Keratinocyte (primary cell): Measurements from ENCODE around the gene PLEKHJ1. TPM values are rescaled to one million over a fixed set of nuclear protein-coding genes. Genes with fewer than 3 reads are reported as not detected.

Experiments
- DNase-seq: peaks from one replicate; pipeline ENCODE4 v3.0.0-alpha.2; 2011; ENCODE audit warnings: low read depth, missing footprints, low spot score
- FAIRE-seq: peaks from 2 replicates; lab custom pipeline; 2011; peaks lifted over from hg19 to GRCh38; lab: Jason Lieb, UNC
- H2AFZ ChIP-seq: 2 replicates; pipeline ENCODE4 v1.6.0; 2012; ENCODE audit warnings: low read length, control low read depth, inconsistent platforms; ENCODE audit not compliant: control insufficient read depth
- H3K27ac ChIP-seq: 2 replicates; pipeline ENCODE4 v1.5.1; 2011; ENCODE audit warnings: low read length; ENCODE audit not compliant: control insufficient read depth, insufficient read depth
- H3K27me3 ChIP-seq: 3 replicates; pipeline ENCODE4 v1.6.0; 2011; ENCODE audit warnings: low read length; ENCODE audit not compliant: control insufficient read depth, insufficient read depth; ENCODE audit errors: extremely low read depth
- H3K36me3 ChIP-seq, 2 experiments: 2 replicates in 1 of 2; 3 replicates in 1 of 2; pipeline ENCODE4 v1.5.1; 2011; ENCODE audit warnings: low read length in 2 of 2, mild to moderate bottlenecking in 1 of 2; ENCODE audit not compliant: control insufficient read depth in 2 of 2, insufficient read depth in 2 of 2; ENCODE audit errors: extremely low read depth in 1 of 2
- H3K4me1 ChIP-seq: 3 replicates; pipeline ENCODE4 v1.5.1; 2011; ENCODE audit warnings: low read length; ENCODE audit not compliant: control insufficient read depth, insufficient read depth; ENCODE audit errors: extremely low read depth
- H3K4me2 ChIP-seq: 3 replicates; pipeline ENCODE4 v1.6.0; 2011; ENCODE audit warnings: low read depth, low read length; ENCODE audit not compliant: control insufficient read depth, insufficient read depth; ENCODE audit errors: extremely low read depth
- H3K4me3 ChIP-seq, 3 experiments: fragments of 200-600 bp in 1 of 3; sonication (generic) in 1 of 3; 2 replicates in 2 of 3; 3 replicates in 1 of 3; pipeline ENCODE4 v1.5.1; 2011 to 2016; ENCODE audit warnings: low read length in 3 of 3, mild to moderate bottlenecking in 3 of 3, control low read depth in 2 of 3, inconsistent platforms in 1 of 3, low read depth in 1 of 3, mixed read lengths in 1 of 3, mixed run types in 1 of 3, moderate library complexity in 1 of 3; ENCODE audit not compliant: control insufficient read depth in 2 of 3, insufficient read depth in 2 of 3; ENCODE audit errors: extremely low read depth in 1 of 3
- H3K79me2 ChIP-seq: 2 replicates; pipeline ENCODE4 v1.6.0; 2012; ENCODE audit warnings: low read length; ENCODE audit not compliant: control insufficient read depth, insufficient read depth
- H3K9ac ChIP-seq: 3 replicates; pipeline ENCODE4 v1.6.0; 2011; ENCODE audit warnings: low read length; ENCODE audit not compliant: control insufficient read depth, insufficient read depth; ENCODE audit errors: extremely low read depth
- H3K9me1 ChIP-seq: 3 replicates; pipeline ENCODE4 v1.6.0; 2011; ENCODE audit warnings: low read length; ENCODE audit not compliant: control insufficient read depth, insufficient read depth; ENCODE audit errors: extremely low read depth
- H3K9me3 ChIP-seq: 2 replicates; pipeline ENCODE4 v1.5.1; 2012; ENCODE audit warnings: low read depth, low read length; ENCODE audit not compliant: control insufficient read depth
- H4K20me1 ChIP-seq: 3 replicates; pipeline ENCODE4 v1.6.0; 2011; ENCODE audit warnings: low read length; ENCODE audit not compliant: control insufficient read depth, insufficient read depth; ENCODE audit errors: extremely low read depth
- EZH2 ChIP-seq: IDR thresholded peaks from one replicate; pipeline ENCODE4 v1.6.1; 2012; ENCODE audit warnings: inconsistent platforms, mild to moderate bottlenecking, low read length, moderate library complexity
- dilution Hi-C: fragments of 300-500 bp; cut with MboI; formaldehyde crosslinking; loops from one replicate; pipeline ENCODE4 v1.7.0; 2020; ENCODE audit warnings: low sequenced_read_pairs; ENCODE audit not compliant: extremely low pct_ligation_motif_present
- polyA plus RNA-seq, 5 experiments: library from polyadenylated mRNA; depleted of rRNA in 3 of 5; stranded (reverse) in 3 of 5; stranded (forward) in 1 of 5; unstranded in 1 of 5; fragments of >200 nt; gene quantifications; 1 replicate in 1 of 5; 2 replicates in 3 of 5; 3 replicates in 1 of 5; pipeline versions ENCODE4 v1.2.1 to v1.2.3, GENCODE V29; 2011 to 2012; ENCODE audit warnings: missing spikeins in 2 of 5, low read depth in 1 of 5, low replicate concordance in 1 of 5
- TF ChIP-seq, protein P1 (sequence below), 3 experiments: IDR thresholded peaks in 1 of 3; conservative IDR thresholded peaks in 1 of 3; optimal IDR thresholded peaks in 1 of 3; 2 replicates in 2 of 3; 3 replicates in 1 of 3; pipeline versions ENCODE3 to v1.5.1; 2011; ENCODE audit warnings: low read length in 3 of 3, mild to moderate bottlenecking in 3 of 3, moderate library complexity in 2 of 3, control low read depth in 1 of 3, inconsistent platforms in 1 of 3; ENCODE audit not compliant: insufficient read depth in 2 of 3; ENCODE audit errors: extremely low read depth in 1 of 3

Gene PLEKHJ1
- polyA plus RNA-seq, 1 donor (not counting 4 experiments of a cell fraction or from before 2014, with no cell fraction given) = 36.8 TPM

GRCh38 chr19:2208975-2209374, 27.2 kb downstream of the PLEKHJ1 start:
- no peak overlapping the region for H3K4me2 ChIP-seq
- H3K36me3 ChIP-seq = peaks cover 27 to 28% of the 10 kb centered on the region in 2 experiments
- peaks cover 36% of the 10 kb centered on the region for H3K4me1 ChIP-seq
- no peak overlapping the region for H3K27ac ChIP-seq
- peaks cover 4% of the 10 kb centered on the region for H3K9me1 ChIP-seq
- H3K9me3 ChIP-seq = no peaks in the 10 kb centered on the region
- no peaks in the 10 kb centered on the region for H3K27me3 ChIP-seq
- no peak overlapping the region for H3K9ac ChIP-seq
- no peak for FAIRE-seq
- H4K20me1 ChIP-seq = no peaks in the 10 kb centered on the region
- H3K79me2 ChIP-seq = no peaks in the 10 kb centered on the region
- no peak overlapping the region for H3K4me3 ChIP-seq
- TF ChIP-seq, protein P1, sequence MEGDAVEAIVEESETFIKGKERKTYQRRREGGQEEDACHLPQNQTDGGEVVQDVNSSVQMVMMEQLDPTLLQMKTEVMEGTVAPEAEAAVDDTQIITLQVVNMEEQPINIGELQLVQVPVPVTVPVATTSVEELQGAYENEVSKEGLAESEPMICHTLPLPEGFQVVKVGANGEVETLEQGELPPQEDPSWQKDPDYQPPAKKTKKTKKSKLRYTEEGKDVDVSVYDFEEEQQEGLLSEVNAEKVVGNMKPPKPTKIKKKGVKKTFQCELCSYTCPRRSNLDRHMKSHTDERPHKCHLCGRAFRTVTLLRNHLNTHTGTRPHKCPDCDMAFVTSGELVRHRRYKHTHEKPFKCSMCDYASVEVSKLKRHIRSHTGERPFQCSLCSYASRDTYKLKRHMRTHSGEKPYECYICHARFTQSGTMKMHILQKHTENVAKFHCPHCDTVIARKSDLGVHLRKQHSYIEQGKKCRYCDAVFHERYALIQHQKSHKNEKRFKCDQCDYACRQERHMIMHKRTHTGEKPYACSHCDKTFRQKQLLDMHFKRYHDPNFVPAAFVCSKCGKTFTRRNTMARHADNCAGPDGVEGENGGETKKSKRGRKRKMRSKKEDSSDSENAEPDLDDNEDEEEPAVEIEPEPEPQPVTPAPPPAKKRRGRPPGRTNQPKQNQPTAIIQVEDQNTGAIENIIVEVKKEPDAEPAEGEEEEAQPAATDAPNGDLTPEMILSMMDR (optimal IDR thresholded peaks at IDR 0.05 in 1 of 3, IDR thresholded peaks at IDR 0.05 in 1 of 3, conservative IDR thresholded peaks at IDR 0.05 in 1 of 3; ENCODE audit: extremely low read depth in 1 of 3, insufficient read depth in 2 of 3, low read length in 3 of 3) = no peak
- TF ChIP-seq EZH2 = no peak
- dilution Hi-C loops = no loop called here
- no peak overlapping the region for H2AFZ ChIP-seq
- no peak for DNase-seq

- Histone ChIP-seq H3K4me2 (peak overlapping the region; percentile 3), H3K9ac (peak overlapping the region; percentile 6), H3K4me1 (peaks cover 34% of the 10 kb centered on the region), H3K27ac (no peak overlapping the region), H3K36me3 (peaks cover 24 to 30% of the 10 kb centered on the region in 2 experiments), H4K20me1 (no peaks in the 10 kb centered on the region), H3K27me3 (no peaks in the 10 kb centered on the region), H3K9me1 (peaks cover 4% of the 10 kb centered on the region), H3K79me2 (no peaks in the 10 kb centered on the region), H2AFZ (no peak overlapping the region), H3K4me3 (no peak overlapping the region), H3K9me3 (no peaks in the 10 kb centered on the region)
- DNase-seq (no peak), FAIRE-seq (peak; percentile 39)
- dilution Hi-C loops = no loop called here
- TF ChIP-seq EZH2 = no peak
- TF ChIP-seq, protein P1 (optimal IDR thresholded peaks at IDR 0.05 in 1 of 3, IDR thresholded peaks at IDR 0.05 in 1 of 3, conservative IDR thresholded peaks at IDR 0.05 in 1 of 3; ENCODE audit: extremely low read depth in 1 of 3, insufficient read depth in 2 of 3, low read length in 3 of 3) = peak in 2 of 3 experiments; percentile 18 to 64
Measured at GRCh38 chr19:2207991-2208860, 27.9 kb downstream of the PLEKHJ1 start.
